DMS153 (cell line): Measurements from ENCODE around the gene FXYD2.

ENCODE experiments used
- DNase-seq: peaks from one replicate; lab custom pipeline; 2025; lab: John Stamatoyannopoulos, UW

FXYD2 gene

GRCh38 chr11:117796456-117796871 is 28.1 kb downstream of the FXYD2 start:
- DNase-seq = no peak

GRCh38 chr11:117795638-117796455 is 28.7 kb downstream of the FXYD2 start:
- no peak for DNase-seq

GRCh38 chr11:117794772-117795629 is 29.5 kb downstream of the FXYD2 start:
- DNase-seq = no peak

GRCh38 chr11:117794135-117794534 is 30.4 kb downstream of the FXYD2 start:
- no peak for DNase-seq

GRCh38 chr11:117793583-117793982 is 31.0 kb downstream of the FXYD2 start:
- no peak for DNase-seq

GRCh38 chr11:117792992-117793391 is 31.6 kb downstream of the FXYD2 start:
- no peak for DNase-seq

- peak; percentile 28 for DNase-seq
These were observed 32.3 kb downstream of the FXYD2 start for GRCh38 chr11:117792241-117792640.

GRCh38 chr11:117790279-117790678 is 34.3 kb downstream of the FXYD2 start:
- no peak for DNase-seq

- no peak for DNase-seq
These were observed 35.3 kb downstream of the FXYD2 start for GRCh38 chr11:117789241-117789640.

GRCh38 chr11:117786135-117786870 is 38.2 kb downstream of the FXYD2 start:
- DNase-seq = no peak

- peak; percentile 20 for DNase-seq
These were observed 42.4 kb downstream of the FXYD2 start for GRCh38 chr11:117782101-117782500.

GRCh38 chr11:117781627-117782026 is 42.9 kb downstream of the FXYD2 start:
- DNase-seq = no peak

GRCh38 chr11:117780456-117780855 is 44.1 kb downstream of the FXYD2 start:
- no peak for DNase-seq

- no peak for DNase-seq
These were observed 50.0 kb downstream of the FXYD2 start for GRCh38 chr11:117774553-117774952.

GRCh38 chr11:117772360-117772759 is 52.2 kb downstream of the FXYD2 start:
- no peak for DNase-seq

GRCh38 chr11:117771841-117772240 is 52.7 kb downstream of the FXYD2 start:
- no peak for DNase-seq

- DNase-seq = no peak
These were observed 53.3 kb downstream of the FXYD2 start for GRCh38 chr11:117771197-117771596.

- no peak for DNase-seq
These were observed 54.5 kb downstream of the FXYD2 start for GRCh38 chr11:117770061-117770460.
